GM12878 (cell line): Measurements from ENCODE around the gene SALL3. TPM values are rescaled to one million over a fixed set of nuclear protein-coding genes. Genes with fewer than 3 reads are reported as not detected.

Experiments used
- ATAC-seq: fragments of 200-7000 bp; cut with Tn5 transposase; 3 replicates; pipeline ENCODE4 v1.9.1; 2020; ENCODE audit warnings: mild to moderate bottlenecking, moderate library complexity
- BruUV-seq: library from RNA; stranded (reverse); fragments of 400-500 nt; replicated peaks from 2 replicates; lab custom pipeline; 2021; lab: Mats Ljungman, UMichigan
- CTCF ChIA-PET: fragments of 300-600 bp; sonication (Branson Sonifier 250); formaldehyde crosslinking; extraction: SDS; loops from one replicate; lab custom pipeline; 2021; ENCODE audit warnings: inconsistent platforms; lab: Yijun Ruan, JAX
- POLR2A ChIA-PET: fragments of 350-600 bp; formaldehyde crosslinking; extraction: SDS; loops from one replicate; lab custom pipeline; 2021; ENCODE audit warnings: inconsistent platforms; lab: Charles Lee
- RAD21 ChIA-PET: fragments of 300-600 bp; sonication (Branson Sonifier 250); formaldehyde crosslinking; loops from one replicate; lab custom pipeline; 2023; ENCODE audit warnings: antibody characterized with exemption; ENCODE audit not compliant: unreplicated experiment; lab: Charles Lee
- SMC1A ChIA-PET: fragments of 300-600 bp; sonication (Branson Sonifier 250); formaldehyde crosslinking; loops from one replicate; lab custom pipeline; 2023; ENCODE audit not compliant: unreplicated experiment, uncharacterized antibody; lab: Charles Lee
- DNase-seq: peaks from one replicate; pipeline ENCODE4 v3.0.0-alpha.2; 2011; ENCODE audit warnings: low read depth, low spot score
- FAIRE-seq: peaks from 3 replicates; lab custom pipeline; 2011; peaks lifted over from hg19 to GRCh38; lab: Jason Lieb, UNC
- H2AFZ ChIP-seq: 2 replicates; pipeline ENCODE4 v1.6.0; 2011; ENCODE audit warnings: low read depth, low read length, control low read depth; ENCODE audit not compliant: control insufficient read depth
- H3K27ac ChIP-seq: 2 replicates; pipeline ENCODE4 v1.5.1; 2011; ENCODE audit warnings: control low read depth; ENCODE audit not compliant: control insufficient read depth, insufficient read depth
- H3K27me3 ChIP-seq, 2 experiments: replicated peaks in 1 of 2; 2 replicates each; pipeline versions ENCODE4 v1.6.0 to v1.6.1; 2011; ENCODE audit warnings: low read length in 1 of 2; ENCODE audit not compliant: control insufficient read depth in 2 of 2, insufficient read depth in 2 of 2
- H3K36me3 ChIP-seq, 2 experiments: 2 replicates each; pipeline ENCODE4 v1.5.1; 2011; ENCODE audit warnings: low read length in 1 of 2; ENCODE audit not compliant: control insufficient read depth in 2 of 2, insufficient read depth in 2 of 2
- H3K4me1 ChIP-seq: 2 replicates; pipeline ENCODE4 v1.6.1; 2011; ENCODE audit warnings: mild to moderate bottlenecking, low read length, moderate library complexity, mixed read lengths; ENCODE audit not compliant: control insufficient read depth, insufficient read depth
- H3K4me2 ChIP-seq: 2 replicates; pipeline ENCODE4 v1.6.0; 2011; ENCODE audit warnings: control low read depth; ENCODE audit not compliant: control insufficient read depth, insufficient read depth
- H3K4me3 ChIP-seq: fragments of 200-600 bp; sonication (generic); 2 replicates; pipeline ENCODE4 v1.5.1; 2016
- H3K79me2 ChIP-seq: 2 replicates; pipeline ENCODE4 v1.6.0; 2011; ENCODE audit warnings: low read length; ENCODE audit not compliant: control insufficient read depth, insufficient read depth
- H3K9ac ChIP-seq: 2 replicates; pipeline ENCODE4 v1.8.0; 2011; ENCODE audit warnings: low read length, control low read depth, mixed read lengths; ENCODE audit not compliant: control insufficient read depth, insufficient read depth
- H3K9me3 ChIP-seq: replicated peaks from 3 replicates; pipeline ENCODE4 v1.5.1; 2011; ENCODE audit warnings: mild to moderate bottlenecking, low read length; ENCODE audit not compliant: control insufficient read depth, insufficient read depth
- H4K20me1 ChIP-seq: 2 replicates; pipeline ENCODE4 v1.6.0; 2011; ENCODE audit not compliant: control insufficient read depth, insufficient read depth
- CUX1 ChIP-seq: IDR thresholded peaks from 2 replicates; pipeline ENCODE4 v1.6.1; 2012; ENCODE audit warnings: improper control_type of control experiment, low read depth, low read length; ENCODE audit not compliant: insufficient replicate concordance
- HDAC2 ChIP-seq: fragments of 200-600 bp; sonication (generic); IDR thresholded peaks from 2 replicates; pipeline ENCODE4 v1.6.1; 2017
- MEF2A ChIP-seq: IDR thresholded peaks from 2 replicates; pipeline ENCODE4 v1.6.1; 2011; ENCODE audit warnings: low read depth, mild to moderate bottlenecking, low read length, moderate library complexity; ENCODE audit not compliant: insufficient read depth
- MEF2B ChIP-seq: fragments of 450-650 bp; IDR thresholded peaks from 2 replicates; pipeline ENCODE4 v1.6.1; 2018; ENCODE audit warnings: mild to moderate bottlenecking, moderate library complexity; ENCODE audit not compliant: partially characterized antibody, poor library complexity, severe bottlenecking
- NFYA ChIP-seq: IDR thresholded peaks from 2 replicates; pipeline ENCODE4 v1.6.1; 2011; ENCODE audit warnings: low read depth, mild to moderate bottlenecking, low read length, improper control_type of control experiment, borderline replicate concordance
- PAX5 ChIP-seq: IDR thresholded peaks from 2 replicates; pipeline ENCODE4 v1.6.1; 2011; ENCODE audit warnings: low read depth, low read length, borderline replicate concordance
- SMARCA5 ChIP-seq: fragments of 450-650 bp; IDR thresholded peaks from 2 replicates; pipeline ENCODE4 v1.6.1; 2017; ENCODE audit warnings: mild to moderate bottlenecking
- STAT1 ChIP-seq: fragments of 450-650 bp; conservative IDR thresholded peaks from 2 replicates; pipeline ENCODE4 v1.6.1; 2014; ENCODE audit warnings: antibody characterized with exemption, mild to moderate bottlenecking
- ZBTB33 ChIP-seq: fragments of 450-650 bp; IDR thresholded peaks from 2 replicates; pipeline ENCODE4 v1.6.1; 2017; ENCODE audit warnings: mild to moderate bottlenecking
- ZBTB4 ChIP-seq: fragments of 450-650 bp; formaldehyde crosslinking; IDR thresholded peaks from 2 replicates; pipeline ENCODE4 v1.4.0; 2022; ENCODE audit warnings: mild to moderate bottlenecking, moderate library complexity
- WGBS: methylation state at CpG from one replicate; pipeline ENCODE4 v1.1.6; 2016; ENCODE audit warnings: low lambda C conversion rate; ENCODE audit not compliant: insufficient replicate concordance, insufficient coverage; ENCODE audit errors: missing lambda C conversion rate; 5-methylcytosine and 5-hydroxymethylcytosine counted together
- in situ Hi-C: fragments of 300-500 bp; cut with MboI; formaldehyde crosslinking; loops from 9 replicates; pipeline ENCODE4 v1.14.3; 2018; ENCODE audit warnings: mixed read lengths
- intact Hi-C: fragments of 100-400 bp; cut with micrococcal nuclease; formaldehyde crosslinking; loops from one replicate; pipeline ENCODE4 v1.14.2; 2022; ENCODE audit not compliant: unreplicated experiment
- polyA plus RNA-seq, 11 experiments: library from polyadenylated mRNA; depleted of rRNA in 4 of 11; unstranded in 6 of 11; stranded (reverse) in 5 of 11; fragments of >200 nt; fragmentation: Nextera tagmentation in 4 of 11; fragmentation: Illumina TruSeq in 1 of 11; extraction: Ambion mirVana in 4 of 11; extraction: Trizol in 1 of 11; gene quantifications; 1 replicate in 1 of 11; 2 replicates in 10 of 11; pipeline versions ENCODE4 v1.2.1 to v1.2.3, GENCODE V29; 2011 to 2016; ENCODE audit warnings: inconsistent platforms in 2 of 11, missing spikeins in 2 of 11, low read depth in 1 of 11
- total RNA-seq, 4 experiments: library from RNA; depleted of rRNA in 3 of 4; stranded (reverse); fragments of >200 nt in 3 of 4; fragmentation: Illumina TruSeq in 1 of 4; extraction: Trizol in 1 of 4; gene quantifications; 2 replicates each; pipeline versions ENCODE4 v1.2.1 to v1.2.3, GENCODE V29; 2013 to 2021

SALL3 gene
- total and polyA plus RNA-seq, 10 of the 15 experiments (the other 5 are each of a cell fraction or from before 2014, with no cell fraction given): 0.01 to 0.10 (median 0.07) TPM; not detected in 7

- TF ChIP-seq ZBTB4 (no peak), SMARCA5 (no peak), STAT1 (no peak)
Observed at GRCh38 chr18:78948221-78948620, 31.4 kb upstream of the SALL3 start (continued).

- H2AFZ ChIP-seq: no peak overlapping the region
- H3K79me2 ChIP-seq: no peaks in the 10 kb centered on the region
- ChIA-PET RAD21 (no interaction called here), SMC1A (no interaction called here), POLR2A (no interaction called here), CTCF (no interaction called here)
- H3K4me3 ChIP-seq: no peak overlapping the region
- no peak overlapping the region for H3K27ac ChIP-seq
- intact Hi-C loops: no loop called here
- 37% methylated on average over 13 of the region's 13 CpGs for WGBS
- H3K27me3 ChIP-seq: no peaks in the 10 kb centered on the region
- no peak overlapping the region for H3K4me2 ChIP-seq
- no peaks in the 10 kb centered on the region for H4K20me1 ChIP-seq
- BruUV-seq: no TSS peak
- in situ Hi-C loops: loop anchor here (10.0 kb wide), 1 partner anchor 64 kb away; no protein-coding TSS in a partner anchor
- no peak for DNase-seq
- ATAC-seq: no peak
- no peaks in the 10 kb centered on the region for H3K4me1 ChIP-seq
- no peaks in the 10 kb centered on the region; the same call in 2 of the 3 replicates for H3K9me3 ChIP-seq
- FAIRE-seq: no peak
- H3K9ac ChIP-seq: no peak overlapping the region
- H3K36me3 ChIP-seq: no peaks in the 10 kb centered on the region
- TF ChIP-seq MEF2A: no peak
- no peak for TF ChIP-seq MEF2B
- no peak for TF ChIP-seq PAX5
- no peak for TF ChIP-seq ZBTB33
- TF ChIP-seq HDAC2: no peak
- TF ChIP-seq CUX1: no peak
- no peak for TF ChIP-seq NFYA
Observed at GRCh38 chr18:78948707-78949106, 30.9 kb upstream of the SALL3 start.
